CD14-positive monocyte (primary cell): ENCODE data around the gene RNF121. TPM values are rescaled to one million over a fixed set of nuclear protein-coding genes. Genes with fewer than 3 reads are reported as not detected.

Source experiments
- DNase-seq, 3 donors: peaks; one replicate each; pipeline ENCODE4 v3.0.0-alpha.2; 2011 to 2022
- H2AFZ ChIP-seq: 2 replicates; pipeline ENCODE4 v1.6.0; 2012; ENCODE audit warnings: mild to moderate bottlenecking, low read depth, low read length, inconsistent platforms; ENCODE audit not compliant: insufficient read depth, poor library complexity, severe bottlenecking
- H3K27ac ChIP-seq, 2 donors: 1 replicate in 1 of 2; 2 replicates in 1 of 2; pipeline ENCODE4 v1.5.1; 2012 to 2013; ENCODE audit warnings: low read length in 2 of 2, control low read depth in 1 of 2, inconsistent platforms in 1 of 2, low read depth in 1 of 2, mild to moderate bottlenecking in 1 of 2
- H3K27me3 ChIP-seq, 2 donors: one replicate each; pipeline versions ENCODE4 v1.6.0 to v1.6.1; 2011 to 2013; ENCODE audit warnings: low read length in 2 of 2; ENCODE audit not compliant: control insufficient read depth in 2 of 2, insufficient read depth in 2 of 2
- H3K36me3 ChIP-seq, 2 donors: replicated peaks in 1 of 2; 1 replicate in 1 of 2; 2 replicates in 1 of 2; pipeline versions ENCODE4 v1.5.1 to v1.6.1; 2012 to 2013; ENCODE audit warnings: low read length in 2 of 2, control low read depth in 1 of 2, inconsistent platforms in 1 of 2, mild to moderate bottlenecking in 1 of 2; ENCODE audit not compliant: insufficient read depth in 2 of 2, control insufficient read depth in 1 of 2
- H3K4me1 ChIP-seq, 2 donors: 1 replicate in 1 of 2; 2 replicates in 1 of 2; pipeline versions ENCODE4 v1.5.1 to v1.6.1; 2012 to 2013; ENCODE audit warnings: low read length in 2 of 2, control low read depth in 1 of 2, inconsistent platforms in 1 of 2, mild to moderate bottlenecking in 1 of 2, moderate library complexity in 1 of 2; ENCODE audit not compliant: insufficient read depth in 2 of 2, control insufficient read depth in 1 of 2
- H3K4me2 ChIP-seq: replicated peaks from 2 replicates; pipeline ENCODE3; 2012; ENCODE audit warnings: low read length, moderate library complexity, mild to moderate bottlenecking; ENCODE audit not compliant: poor library complexity, severe bottlenecking; ENCODE audit errors: extremely low read depth
- H3K4me3 ChIP-seq, 3 experiments: fragments of 200-600 bp in 1 of 3; sonication (generic) in 1 of 3; replicated peaks in 1 of 3; 1 replicate in 2 of 3; 2 replicates in 1 of 3; pipeline ENCODE4 v1.5.1; 2011 to 2013; ENCODE audit warnings: low read length in 3 of 3, mild to moderate bottlenecking in 3 of 3, control low read depth in 2 of 3, low read depth in 2 of 3, inconsistent platforms in 1 of 3, moderate library complexity in 1 of 3
- H3K79me2 ChIP-seq: 2 replicates; pipeline ENCODE4 v1.6.0; 2012; ENCODE audit warnings: mild to moderate bottlenecking, control low read depth, inconsistent platforms, low read length, moderate library complexity; ENCODE audit not compliant: insufficient read depth
- H3K9ac ChIP-seq: 2 replicates; pipeline ENCODE4 v1.6.0; 2017; ENCODE audit warnings: low read length, mild to moderate bottlenecking; ENCODE audit not compliant: insufficient read depth, poor library complexity, severe bottlenecking
- H3K9me3 ChIP-seq, 2 donors: replicated peaks in 1 of 2; 1 replicate in 1 of 2; 2 replicates in 1 of 2; pipeline versions ENCODE4 v1.5.1 to v1.6.1; 2012 to 2013; ENCODE audit warnings: low read length in 2 of 2, control low read depth in 1 of 2; ENCODE audit not compliant: control insufficient read depth in 1 of 2, insufficient read depth in 1 of 2
- H4K20me1 ChIP-seq: 2 replicates; pipeline ENCODE4 v1.6.0; 2012; ENCODE audit warnings: mild to moderate bottlenecking, low read length, control low read depth, moderate library complexity; ENCODE audit not compliant: insufficient read depth
- H3K27ac Mint-ChIP-seq, 7 donors: one replicate each; pipeline ENCODE4 v1.8.0; 2020; ENCODE audit warnings: mild to moderate bottlenecking in 7 of 7, mixed read lengths in 7 of 7, moderate library complexity in 6 of 7, inconsistent platforms in 2 of 7
- H3K27me3 Mint-ChIP-seq, 3 donors: one replicate each; pipeline ENCODE4 v1.8.0; 2021 to 2022; ENCODE audit warnings: low read depth in 3 of 3, mild to moderate bottlenecking in 3 of 3, mixed read lengths in 3 of 3, moderate library complexity in 3 of 3, inconsistent platforms in 1 of 3
- H3K36me3 Mint-ChIP-seq, 2 donors: one replicate each; pipeline ENCODE4 v1.8.0; 2020; ENCODE audit warnings: mixed read lengths in 2 of 2, inconsistent platforms in 1 of 2, mild to moderate bottlenecking in 1 of 2
- H3K4me1 Mint-ChIP-seq: one replicate; pipeline ENCODE4 v1.8.0; 2020; ENCODE audit warnings: mild to moderate bottlenecking, mixed read lengths
- H3K4me3 Mint-ChIP-seq, 2 donors: one replicate each; pipeline ENCODE4 v1.8.0; 2020; ENCODE audit warnings: mild to moderate bottlenecking in 2 of 2, mixed read lengths in 2 of 2, moderate library complexity in 1 of 2
- H3K9me3 Mint-ChIP-seq, 7 donors: one replicate each; pipeline ENCODE4 v1.8.0; 2020 to 2022; ENCODE audit warnings: mixed read lengths in 7 of 7, mild to moderate bottlenecking in 6 of 7, moderate library complexity in 6 of 7, inconsistent platforms in 2 of 7
- WGBS: methylation state at CpG from one replicate; pipeline ENCODE4 v1.1.5; 2013; ENCODE audit warnings: missing lambda C conversion rate; ENCODE audit not compliant: insufficient coverage; 5-methylcytosine and 5-hydroxymethylcytosine counted together
- intact Hi-C, 2 donors: fragments of 100-400 bp; cut with micrococcal nuclease; formaldehyde crosslinking; loops; one replicate each; pipeline versions ENCODE4 v1.15.0 to v1.15.1; 2023
- polyA plus RNA-seq, 3 donors: library from polyadenylated mRNA; depleted of rRNA in 1 of 3; unstranded in 2 of 3; stranded (reverse) in 1 of 3; fragments of 300-500 nt in 2 of 3; fragments of >200 nt in 1 of 3; fragmentation: Illumina TruSeq in 2 of 3; gene quantifications; 1 replicate in 2 of 3; 2 replicates in 1 of 3; pipeline ENCODE4 v1.2.3, GENCODE V29; 2012 to 2021
- TF ChIP-seq, protein P1 (sequence below): fragments of 200-600 bp; IDR thresholded peaks from one replicate; pipeline ENCODE4 v1.8.0; 2022; ENCODE audit warnings: antibody characterized with exemption, mild to moderate bottlenecking

Gene RNF121
- polyA plus RNA-seq, 3 donors, result 7.7 to 25.2 (median 9.2) TPM

DNA sequence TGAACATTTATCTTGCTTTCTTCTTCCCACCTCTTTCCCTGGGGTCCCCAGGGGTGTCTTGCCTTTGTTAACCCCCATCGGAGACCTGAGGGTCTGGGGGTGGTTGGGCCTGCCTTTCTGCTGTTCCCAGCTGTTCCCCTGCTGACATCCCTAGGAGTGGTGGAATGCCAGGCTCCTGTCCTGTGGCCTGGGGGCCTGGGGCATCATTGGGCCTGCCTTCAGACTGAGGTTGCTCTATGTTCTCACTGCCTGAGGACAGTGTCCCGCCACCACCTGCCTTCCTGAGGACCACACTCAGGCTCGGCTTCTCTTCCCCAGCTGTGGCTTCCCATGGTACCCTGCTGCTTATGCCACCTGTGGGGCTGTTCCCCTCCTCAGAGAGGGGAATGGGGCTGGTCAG lies 68.7 kb downstream of the RNF121 start:
- H3K27ac ChIP-seq, result peak overlapping the region; percentile 86 to 94
- no peak overlapping the region for H3K4me3 ChIP-seq
- H3K9me3 ChIP-seq, result no peaks in the 10 kb centered on the region
- Mint-ChIP-seq H3K27ac (peak overlapping the region; percentile 96 to 99 (median 98)), H3K4me1 (peaks cover 48% of the 10 kb centered on the region), H3K9me3 (peaks cover 0 to 4% (median 0%) of the 10 kb centered on the region in 7 donors), H3K36me3 (peaks cover 51 to 58% of the 10 kb centered on the region in 2 donors), H3K4me3 (no peak overlapping the region), H3K27me3 (peaks cover 0 to 4% (median 3%) of the 10 kb centered on the region in 3 donors)
- no peaks in the 10 kb centered on the region for H3K27me3 ChIP-seq
- H3K9ac ChIP-seq, result peak overlapping the region; percentile 27
- intact Hi-C loops, result no loop called here
- no peak for DNase-seq
- H3K79me2 ChIP-seq, result no peaks in the 10 kb centered on the region
- H4K20me1 ChIP-seq, result peaks cover 8% of the 10 kb centered on the region
- H3K4me1 ChIP-seq, result peaks cover 45 to 49% of the 10 kb centered on the region in 2 donors
- 95% methylated on average over 3 of the region's 3 CpGs for WGBS
- H3K4me2 ChIP-seq, result no peak overlapping the region
- TF ChIP-seq, protein P1, sequence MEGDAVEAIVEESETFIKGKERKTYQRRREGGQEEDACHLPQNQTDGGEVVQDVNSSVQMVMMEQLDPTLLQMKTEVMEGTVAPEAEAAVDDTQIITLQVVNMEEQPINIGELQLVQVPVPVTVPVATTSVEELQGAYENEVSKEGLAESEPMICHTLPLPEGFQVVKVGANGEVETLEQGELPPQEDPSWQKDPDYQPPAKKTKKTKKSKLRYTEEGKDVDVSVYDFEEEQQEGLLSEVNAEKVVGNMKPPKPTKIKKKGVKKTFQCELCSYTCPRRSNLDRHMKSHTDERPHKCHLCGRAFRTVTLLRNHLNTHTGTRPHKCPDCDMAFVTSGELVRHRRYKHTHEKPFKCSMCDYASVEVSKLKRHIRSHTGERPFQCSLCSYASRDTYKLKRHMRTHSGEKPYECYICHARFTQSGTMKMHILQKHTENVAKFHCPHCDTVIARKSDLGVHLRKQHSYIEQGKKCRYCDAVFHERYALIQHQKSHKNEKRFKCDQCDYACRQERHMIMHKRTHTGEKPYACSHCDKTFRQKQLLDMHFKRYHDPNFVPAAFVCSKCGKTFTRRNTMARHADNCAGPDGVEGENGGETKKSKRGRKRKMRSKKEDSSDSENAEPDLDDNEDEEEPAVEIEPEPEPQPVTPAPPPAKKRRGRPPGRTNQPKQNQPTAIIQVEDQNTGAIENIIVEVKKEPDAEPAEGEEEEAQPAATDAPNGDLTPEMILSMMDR, result no peak
- peaks cover 20 to 30% of the 10 kb centered on the region in 2 donors for H3K36me3 ChIP-seq
- no peak overlapping the region for H2AFZ ChIP-seq

DNA sequence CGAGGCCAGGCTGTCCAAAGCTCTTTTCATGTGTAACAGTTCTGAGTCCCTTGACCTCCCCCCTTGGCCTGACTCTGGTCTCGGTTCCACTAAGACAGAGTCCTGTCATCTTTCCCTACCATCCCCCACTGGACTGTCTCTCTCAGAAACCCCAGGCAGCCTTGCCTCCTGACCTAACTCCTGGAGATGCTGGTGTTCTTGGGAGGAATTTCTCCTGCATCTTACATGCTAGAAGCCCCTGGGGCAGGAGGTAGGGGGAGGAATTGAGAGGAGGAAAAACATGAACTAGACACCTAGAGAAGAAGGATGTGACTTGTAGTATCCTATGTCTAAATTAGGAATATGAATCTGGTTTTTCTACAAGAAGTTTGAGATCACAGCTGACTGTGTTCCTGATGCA lies 69.2 kb downstream of the RNF121 start:
- 100% methylated on average over 1 of the region's 2 CpGs for WGBS

More for the DNA sequence above, 69.2 kb downstream of the RNF121 start:
- Histone ChIP-seq H3K9ac (peak overlapping the region; percentile 63), H3K27me3 (no peaks in the 10 kb centered on the region), H4K20me1 (peaks cover 8% of the 10 kb centered on the region), H3K4me3 (peak overlapping the region in 1 of 3 experiments; percentile 60), H3K79me2 (no peaks in the 10 kb centered on the region), H3K27ac (peak overlapping the region; percentile 86 to 94), H3K36me3 (peaks cover 25 to 34% of the 10 kb centered on the region in 2 donors), H3K4me1 (peaks cover 42 to 45% of the 10 kb centered on the region in 2 donors), H3K9me3 (no peaks in the 10 kb centered on the region), H2AFZ (no peak overlapping the region), H3K4me2 (peak overlapping the region; percentile 61)
- Mint-ChIP-seq H3K4me3 (peak overlapping the region in 1 of 2 donors; percentile 94), H3K27me3 (peaks cover 0 to 3% (median 3%) of the 10 kb centered on the region in 3 donors), H3K4me1 (peaks cover 47% of the 10 kb centered on the region), H3K36me3 (peaks cover 54 to 60% of the 10 kb centered on the region in 2 donors), H3K27ac (peak overlapping the region; percentile 96 to 99 (median 98)), H3K9me3 (peaks cover 0 to 4% (median 0%) of the 10 kb centered on the region in 7 donors)
- DNase-seq, result no peak
- intact Hi-C loops, result no loop called here
- TF ChIP-seq, protein P1, result no peak
